SK-MEL-5 (cell line): ENCODE data around the gene CCNK. TPM values are rescaled to one million over a fixed set of nuclear protein-coding genes. Genes with fewer than 3 reads are reported as not detected.
A peak's percentile ranks its signal among the peaks of the same experiment; 100 is the strongest.

Source experiments
- DNase-seq: peaks from one replicate; pipeline ENCODE4 v3.0.0-alpha.2; 2016; ENCODE audit warnings: low read depth, low spot score
- in situ Hi-C: cut with HindIII; loops from 2 replicates; pipeline ENCODE4 v1.10.0; 2016; ENCODE audit warnings: low sequenced_read_pairs, high pct_unique_total_duplicates, low pct_unique_long_range_greater_than_20kb
- total RNA-seq: library from RNA; depleted of rRNA; stranded (reverse); fragments of >200 nt; shearing (Covaris generic); gene quantifications from 2 replicates; pipeline ENCODE4 v1.2.3, GENCODE V29; 2014

The CCNK gene
- total RNA-seq, 1 experiment from 2014 or later = 22.0 TPM

DNA sequence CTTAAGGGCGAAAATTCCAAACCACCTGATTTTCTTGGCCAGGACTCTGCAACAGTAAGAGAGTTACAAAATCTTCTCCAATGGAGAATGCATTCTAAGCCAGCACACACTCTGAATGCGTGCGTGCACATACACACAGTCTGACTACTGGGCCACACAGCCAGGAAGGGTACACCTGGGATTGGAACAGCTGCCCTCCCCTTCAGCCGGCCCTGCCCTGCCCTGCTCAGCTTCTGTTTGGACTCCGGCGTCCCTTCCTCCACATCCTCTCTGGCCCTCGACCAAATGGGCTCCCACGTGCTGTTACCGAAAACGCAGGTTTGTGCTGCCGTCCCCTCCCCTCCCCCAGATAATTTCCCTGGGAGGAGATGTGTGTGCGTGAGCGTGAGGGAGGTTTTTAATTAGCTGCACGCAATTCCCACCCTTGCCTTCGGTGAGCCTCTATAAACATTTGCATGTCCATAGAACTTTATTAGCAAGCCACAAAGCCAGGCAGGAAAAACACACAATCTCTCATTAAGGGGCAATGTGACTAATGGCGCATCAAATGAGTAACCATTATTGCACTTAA lies 43.0 kb downstream of the CCNK start:
- DNase-seq = no peak
- in situ Hi-C loops = no loop called here

DNA sequence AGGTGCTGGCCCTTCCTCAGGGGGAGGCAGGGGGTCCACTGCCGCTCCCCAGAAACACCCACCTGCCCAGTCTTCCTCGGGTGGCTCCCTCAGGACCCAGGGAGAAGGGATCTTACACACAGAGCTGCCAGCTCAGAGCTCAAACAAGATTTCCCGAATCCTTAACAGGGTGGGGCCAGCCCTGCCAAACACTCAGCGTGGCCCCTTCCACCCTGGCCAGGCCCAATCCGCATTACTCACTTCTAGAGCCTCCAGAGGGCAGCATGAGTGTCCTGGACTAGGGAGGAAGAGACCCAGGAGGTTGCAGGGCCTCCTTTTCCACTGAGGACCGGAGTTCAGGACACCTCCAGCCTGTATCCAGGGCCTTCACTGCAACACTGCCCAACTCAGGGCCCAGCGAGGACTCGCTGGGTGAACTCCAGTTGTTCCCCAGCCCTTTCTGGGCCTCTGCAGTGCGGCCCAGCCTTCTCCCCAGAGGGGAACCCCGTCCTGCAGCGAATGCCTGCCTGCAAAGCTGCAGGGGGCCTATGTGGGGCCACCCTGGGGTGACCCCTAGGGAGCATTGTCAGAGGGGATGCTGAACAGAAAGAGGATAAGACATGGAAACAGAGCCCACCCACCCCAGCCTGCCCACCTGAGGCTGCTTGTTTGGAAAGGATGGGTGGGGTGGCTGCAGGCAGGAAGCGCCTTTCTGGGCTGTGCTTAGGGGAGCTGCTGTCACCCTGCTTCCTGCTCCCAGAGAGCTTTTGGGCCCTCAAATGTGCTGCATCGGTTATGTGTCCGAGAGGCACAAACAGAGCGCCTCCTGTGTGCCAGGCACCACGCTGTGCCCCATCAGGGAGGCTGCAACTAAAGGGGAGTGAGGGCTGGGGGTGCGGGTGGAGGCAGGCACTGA lies 43.8 kb downstream of the CCNK start:
- in situ Hi-C loops = no loop called here
- peak; percentile 46 for DNase-seq

DNA sequence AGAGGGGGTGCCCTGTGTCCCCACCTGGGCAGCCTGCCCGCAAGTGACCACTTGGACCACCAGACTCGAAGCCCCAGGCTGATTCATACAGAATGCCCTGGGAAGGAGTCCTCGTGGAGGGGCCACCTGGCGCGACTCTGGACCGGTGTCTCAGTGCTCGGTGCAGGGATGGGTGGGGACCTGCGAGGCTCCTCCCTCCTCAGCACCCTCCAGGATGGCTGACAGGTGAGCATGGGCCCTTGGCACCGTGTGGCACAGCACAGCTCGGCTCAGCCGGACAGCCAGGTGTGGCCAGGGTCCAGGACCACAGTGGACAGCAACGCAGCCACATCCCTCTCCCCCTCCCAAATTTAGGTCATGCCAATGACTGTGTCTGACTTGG lies 44.5 kb downstream of the CCNK start:
- in situ Hi-C loops = no loop called here
- no peak for DNase-seq

DNA sequence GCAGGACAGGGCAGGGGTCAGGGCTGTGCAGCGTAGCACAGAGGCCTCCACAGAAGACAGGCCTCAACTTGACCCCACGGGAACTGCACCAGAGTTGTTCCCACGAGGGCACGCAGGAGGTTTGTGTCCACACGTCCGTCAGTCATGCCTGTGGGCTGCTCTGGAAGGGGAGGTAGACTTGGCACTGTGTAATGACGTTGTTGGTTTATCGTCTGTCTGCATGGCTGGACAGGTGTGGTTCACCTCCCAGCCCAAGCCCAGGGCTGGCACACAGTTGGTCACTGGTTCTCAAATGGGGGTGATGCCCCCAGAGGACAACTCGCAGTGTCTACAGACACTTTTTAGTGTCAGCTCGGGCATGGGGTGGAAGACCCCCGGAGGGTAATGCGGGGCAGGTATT lies 45.8 kb downstream of the CCNK start:
- no peak for DNase-seq
- in situ Hi-C loops = no loop called here

DNA sequence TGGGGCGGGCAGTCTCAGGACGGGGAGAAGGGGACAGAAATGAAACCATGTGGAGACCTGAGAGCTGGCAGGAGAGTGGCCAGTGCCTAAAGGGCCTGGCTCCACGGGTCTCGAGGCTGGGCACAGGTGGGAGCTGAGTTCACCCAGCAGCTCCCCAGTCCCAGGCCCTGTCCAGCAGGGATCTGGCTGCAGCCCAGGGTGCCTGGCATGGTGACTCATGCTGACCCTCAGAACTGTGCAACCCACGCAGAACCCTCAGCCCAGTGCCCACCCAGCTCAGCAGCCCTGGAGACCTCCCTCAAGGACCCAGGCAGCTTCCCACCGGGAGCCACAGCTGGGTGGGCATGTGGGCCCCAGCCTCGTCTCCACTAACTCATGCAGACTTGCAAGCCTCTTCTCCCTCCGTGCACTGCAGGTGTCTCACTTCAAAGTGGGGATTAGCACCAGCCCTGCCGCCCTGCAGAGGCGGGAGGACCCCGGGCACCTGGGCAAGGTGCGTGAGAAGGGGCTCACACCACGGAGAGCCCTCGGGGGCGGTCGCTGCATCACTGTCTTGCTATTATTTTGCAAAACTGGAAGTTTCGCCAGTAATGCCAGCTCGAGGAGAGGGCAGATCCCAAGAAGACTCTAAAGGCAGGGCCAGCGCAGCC lies 46.3 kb downstream of the CCNK start:
- no peak for DNase-seq
- in situ Hi-C loops = no loop called here

DNA sequence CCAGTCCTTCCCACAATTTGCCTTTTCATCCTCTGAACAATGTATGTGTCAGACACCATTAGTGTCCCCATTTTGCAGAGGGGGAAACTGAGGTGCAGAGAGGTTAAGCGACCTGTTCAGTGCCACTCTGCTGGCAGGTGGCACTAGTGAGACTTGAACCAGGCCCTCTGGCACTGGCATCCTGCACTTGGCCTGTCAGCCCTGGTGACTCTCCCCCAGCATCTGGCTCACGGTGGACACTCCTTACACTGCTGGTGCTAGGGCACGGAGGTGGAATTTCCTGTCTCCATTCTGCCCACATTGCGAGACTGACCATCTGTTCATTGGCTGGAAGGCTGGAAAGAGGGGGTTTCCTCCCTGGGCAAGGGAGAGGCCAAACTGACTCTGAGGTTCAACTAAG lies 48.7 kb downstream of the CCNK start:
- in situ Hi-C loops = no loop called here
- DNase-seq = no peak

DNA sequence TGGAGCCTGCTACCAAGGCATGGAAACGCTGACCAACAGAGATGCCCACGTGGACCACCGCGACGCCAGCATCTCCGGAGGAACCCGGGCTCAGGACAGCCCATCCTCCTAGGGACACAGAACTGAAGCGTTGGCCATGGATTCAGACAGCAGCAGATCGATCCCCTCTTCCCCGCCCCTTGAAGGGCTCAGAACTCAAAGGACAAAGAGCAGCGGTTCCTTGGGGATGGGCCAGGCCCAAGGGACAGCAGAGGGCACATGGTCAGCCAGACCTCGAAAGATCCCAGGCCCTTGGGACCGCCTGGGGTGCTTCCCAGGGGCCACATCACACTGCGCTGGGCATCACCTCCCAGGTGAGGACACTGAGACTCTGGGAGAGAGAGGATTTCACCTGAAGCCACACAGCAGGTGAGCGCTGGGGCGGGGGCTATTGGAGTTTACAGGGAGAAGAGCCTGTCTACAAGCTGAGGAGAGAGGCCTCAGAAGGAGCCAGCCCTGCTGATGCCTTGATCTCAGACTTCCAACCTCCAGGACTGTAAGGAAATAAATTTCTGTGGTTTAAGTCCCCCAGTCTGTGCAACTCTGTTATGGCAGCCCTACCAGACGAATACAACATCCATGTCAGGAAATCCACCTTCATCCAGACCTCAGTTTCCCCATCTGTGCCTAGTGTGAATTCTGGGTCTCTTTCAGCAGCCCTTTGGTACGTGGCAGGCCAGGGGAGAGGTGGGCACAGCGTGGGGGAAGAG lies 49.4 kb downstream of the CCNK start:
- in situ Hi-C loops = no loop called here
- no peak for DNase-seq

DNA sequence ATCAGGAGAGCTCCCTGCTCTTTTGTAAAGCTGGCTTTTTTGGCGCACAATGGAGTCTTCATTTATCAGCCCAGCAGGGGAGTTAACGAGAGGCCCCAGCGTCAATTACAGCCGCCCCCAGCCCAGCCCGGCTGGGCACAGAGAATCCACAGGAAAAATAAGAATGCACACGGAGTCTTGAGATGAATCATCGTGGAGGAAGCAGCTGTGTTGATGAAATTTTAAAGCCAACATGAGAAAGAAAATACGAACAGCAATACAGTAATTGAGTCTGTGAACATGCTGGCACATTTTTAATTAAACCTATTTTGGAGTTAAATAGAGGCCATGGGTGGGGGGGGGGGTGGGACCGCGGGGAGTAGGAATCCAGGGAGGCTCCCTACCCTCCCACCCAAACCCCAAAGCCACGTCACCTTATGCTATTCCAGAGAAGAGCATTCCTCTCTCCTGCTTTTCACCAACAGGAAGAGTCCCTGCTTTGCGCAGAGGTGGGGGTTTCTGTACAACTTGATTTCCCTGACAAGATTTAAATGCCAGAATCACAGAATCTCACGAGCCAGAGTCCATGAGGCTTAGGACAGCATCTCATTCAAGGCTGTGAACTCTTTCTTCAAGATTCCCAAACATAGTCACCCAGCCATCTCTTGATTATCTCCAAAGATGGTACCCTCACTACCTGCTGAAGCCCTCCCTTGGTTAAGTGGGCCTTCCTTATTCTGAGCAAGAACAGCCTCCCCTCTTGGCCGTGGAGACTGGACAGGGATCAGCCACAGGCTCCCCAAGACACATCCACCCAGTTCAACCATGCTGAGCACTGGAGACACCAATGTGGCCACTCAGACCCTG lies 50.3 kb downstream of the CCNK start:
- DNase-seq = no peak
- in situ Hi-C loops = no loop called here

DNA sequence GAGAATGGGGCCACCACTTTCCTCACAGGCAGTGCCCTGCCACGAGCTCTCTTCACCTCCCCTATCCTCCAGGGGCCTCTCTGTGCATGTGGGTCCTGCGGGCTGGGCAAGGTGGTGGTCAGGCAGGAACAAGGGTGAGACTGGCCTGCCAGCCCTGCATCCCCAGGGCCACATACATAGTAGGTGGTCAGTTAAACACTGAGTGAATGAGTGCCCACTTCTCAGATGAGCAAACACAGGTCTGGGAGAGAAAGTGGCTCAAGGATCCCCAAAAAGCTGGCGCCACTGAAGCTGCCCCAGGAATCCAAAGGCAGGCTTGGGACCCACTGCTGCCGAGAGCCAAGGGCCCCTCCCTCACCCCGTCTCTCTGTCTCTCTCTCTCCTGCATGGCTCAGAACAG lies 51.1 kb downstream of the CCNK start:
- DNase-seq = no peak
- in situ Hi-C loops = no loop called here

DNA sequence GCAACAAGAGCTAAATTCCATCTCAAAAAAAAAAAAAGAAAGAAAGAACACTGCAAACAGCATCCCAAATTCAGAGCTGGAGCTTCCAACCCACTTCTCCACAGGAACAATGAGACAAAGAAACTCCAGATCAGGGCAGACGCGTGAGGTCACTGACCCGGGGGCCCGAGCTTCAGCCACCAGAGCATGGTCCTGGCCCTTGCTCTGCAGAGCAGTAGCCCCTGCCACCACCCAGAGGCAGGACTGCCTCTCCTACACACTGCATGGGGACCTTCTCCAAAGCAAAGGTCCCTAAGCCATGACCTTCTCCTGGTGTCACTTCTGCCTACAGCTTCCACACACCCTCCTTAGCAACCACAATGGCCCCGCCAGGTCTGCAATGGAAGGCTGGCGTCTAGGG lies 53.1 kb downstream of the CCNK start:
- no peak for DNase-seq
- in situ Hi-C loops = no loop called here

DNA sequence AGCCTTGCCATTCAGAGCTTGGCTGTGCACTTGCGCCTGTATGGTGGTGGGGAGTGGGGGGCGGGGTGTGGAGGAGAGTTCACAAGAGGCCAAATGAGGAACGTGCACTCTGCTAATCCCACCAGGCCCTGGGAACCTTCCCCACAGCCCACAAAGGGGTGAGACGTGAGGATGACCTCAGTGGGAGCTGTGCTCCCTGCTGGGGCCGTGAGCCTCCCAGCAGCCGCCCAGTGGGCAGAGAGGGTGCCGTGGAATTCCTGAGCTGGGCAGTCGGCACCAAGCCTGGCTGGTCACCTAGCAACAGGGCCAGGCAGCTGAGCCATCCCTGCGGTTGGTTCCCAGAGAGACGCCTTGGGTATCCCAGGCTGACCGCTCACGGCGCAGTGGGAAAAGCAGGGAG lies 53.7 kb downstream of the CCNK start:
- in situ Hi-C loops = no loop called here
- no peak for DNase-seq

DNA sequence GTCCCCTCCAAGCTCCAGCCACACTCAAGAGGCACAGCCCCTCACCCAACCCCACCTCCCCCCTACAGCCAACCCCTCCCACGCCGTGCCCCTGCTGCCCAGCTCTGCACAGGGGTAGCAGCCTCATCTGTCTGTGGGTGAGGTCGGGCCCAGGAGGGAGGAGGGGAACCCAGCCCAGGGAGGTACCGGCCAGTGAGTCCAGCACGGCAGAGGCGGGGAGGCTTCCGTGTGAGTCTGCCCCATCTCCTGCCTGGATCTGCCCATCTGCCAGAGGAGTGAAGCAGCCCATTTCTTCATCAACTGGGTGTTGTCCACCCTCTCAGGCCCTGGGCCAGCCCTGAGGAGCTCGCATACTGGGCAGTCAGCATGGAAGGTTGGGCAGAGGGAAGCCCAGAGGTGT lies 54.2 kb downstream of the CCNK start:
- in situ Hi-C loops = no loop called here
- no peak for DNase-seq

DNA sequence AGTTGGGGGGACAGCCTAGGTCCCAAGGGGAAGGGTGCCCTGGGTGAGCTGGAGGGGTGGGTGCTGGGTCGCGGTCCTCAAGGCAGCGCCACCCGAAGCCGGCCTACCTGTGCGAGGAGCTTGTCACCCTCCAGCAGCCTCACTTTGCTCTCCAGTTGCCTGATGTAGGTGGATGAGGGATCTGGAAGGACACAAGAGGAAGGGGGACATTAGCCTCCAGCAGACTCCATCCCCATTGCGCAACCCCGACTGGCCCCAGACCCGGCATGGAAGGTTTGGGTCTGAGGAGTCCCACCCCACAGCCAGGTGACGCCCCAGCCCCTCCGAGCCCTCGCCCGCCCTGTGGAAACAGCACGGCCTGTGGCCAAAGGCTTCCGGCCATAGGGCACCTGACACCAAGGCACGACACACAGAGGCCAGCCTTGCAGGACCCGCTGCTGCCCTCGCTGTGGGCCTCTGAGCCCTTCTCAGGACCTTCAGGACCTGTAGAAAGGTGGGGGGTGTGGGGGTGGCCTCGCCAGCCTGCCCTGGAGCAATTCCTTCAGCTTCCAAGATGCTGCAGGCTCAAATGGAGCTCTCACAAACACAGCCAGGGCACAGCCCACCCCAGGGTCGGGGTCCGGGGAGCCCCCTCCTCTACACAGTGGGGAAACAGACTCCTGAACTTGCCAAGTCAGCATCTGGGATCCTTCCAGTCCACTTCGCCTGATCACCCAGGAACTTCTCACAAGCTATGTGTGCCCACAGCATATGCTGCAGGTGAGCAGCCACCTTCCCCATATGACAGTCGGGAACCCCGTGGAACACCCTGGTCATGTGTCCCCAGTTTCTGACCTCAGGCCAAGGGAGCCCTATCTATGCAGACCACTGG lies 54.9 kb downstream of the CCNK start:
- DNase-seq = no peak

DNA sequence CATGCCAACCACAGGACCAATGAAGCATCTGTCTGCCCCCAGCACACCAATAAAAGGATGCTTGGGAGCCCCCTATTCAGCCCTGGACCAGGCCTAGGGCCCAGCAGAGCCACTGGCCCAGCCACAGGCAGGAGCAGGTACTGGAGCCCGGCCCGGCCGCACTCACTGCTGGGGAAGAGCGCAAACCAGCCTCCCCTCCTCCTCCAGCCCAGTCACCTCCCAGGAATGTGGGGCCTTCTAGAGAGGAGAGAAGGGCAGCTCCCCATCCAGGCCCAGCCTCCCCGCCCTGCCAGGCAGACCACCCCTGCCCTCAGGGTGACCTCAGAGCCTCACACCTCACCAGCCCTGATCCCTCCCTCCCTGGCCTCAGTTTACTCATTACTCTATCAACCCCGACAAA lies 56.2 kb downstream of the CCNK start:
- no peak for DNase-seq
- in situ Hi-C loops = no loop called here

More for the DNA sequence above, 54.9 kb downstream of the CCNK start:
- in situ Hi-C loops = no loop called here

DNA sequence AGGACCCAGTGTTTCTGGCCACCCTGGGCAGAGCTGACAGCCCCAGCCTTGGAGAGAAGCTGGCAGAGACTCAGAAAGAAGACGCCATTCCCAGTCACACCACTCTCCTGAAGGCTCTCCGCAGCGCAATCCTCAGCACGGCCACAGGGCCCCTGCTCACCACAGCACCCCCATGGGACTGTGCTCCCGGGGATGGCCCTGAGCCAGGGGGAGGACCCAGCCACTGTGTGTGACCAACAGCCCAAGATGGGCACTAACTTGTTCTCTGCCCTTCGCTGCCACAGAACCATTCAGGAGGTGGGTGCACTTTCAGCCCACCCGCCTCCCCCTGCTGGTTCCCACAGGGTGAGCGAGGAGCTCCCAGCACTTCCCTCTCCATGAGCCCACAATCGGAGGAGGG lies 57.1 kb downstream of the CCNK start:
- no peak for DNase-seq
- in situ Hi-C loops = no loop called here

DNA sequence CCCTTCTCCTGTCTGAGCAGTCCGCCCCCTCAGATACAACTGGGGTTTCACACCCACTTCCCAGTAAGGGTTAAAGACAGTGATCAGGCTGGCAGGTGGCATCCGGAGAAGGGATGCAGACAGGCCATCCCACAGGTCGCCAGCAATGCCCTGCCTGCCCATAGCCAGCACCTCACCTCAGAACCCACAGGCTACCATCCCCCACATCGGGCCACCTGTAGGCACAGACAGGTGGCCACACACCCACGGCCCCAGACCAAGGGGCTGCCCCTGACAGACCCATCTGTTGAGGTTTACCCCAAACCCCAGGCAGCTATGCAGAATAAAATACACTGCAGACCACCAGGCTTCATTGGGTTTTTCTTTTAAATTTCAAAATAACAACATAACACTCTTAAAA lies 57.5 kb downstream of the CCNK start:
- no peak for DNase-seq
- in situ Hi-C loops = no loop called here

DNA sequence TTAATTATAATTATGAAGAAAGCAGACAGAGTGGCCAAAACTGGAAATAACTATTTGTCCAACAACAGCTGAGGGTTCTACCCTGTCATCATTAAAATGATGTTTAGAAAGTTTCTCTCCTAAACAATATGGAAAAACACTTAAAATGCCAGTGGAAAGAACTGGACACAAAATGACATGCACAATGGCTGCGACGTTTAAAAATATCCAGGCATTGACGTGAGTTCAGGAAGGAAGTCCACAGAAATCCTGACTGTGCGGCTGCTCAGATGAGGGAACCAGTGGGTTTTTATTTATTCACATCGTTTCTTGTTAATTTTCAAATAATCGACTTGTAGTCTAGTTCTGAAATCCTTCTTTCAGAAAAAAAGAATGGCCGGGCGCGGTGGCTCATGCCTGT lies 58.3 kb downstream of the CCNK start:
- DNase-seq = no peak
- in situ Hi-C loops = no loop called here
